Measurements from ENCODE around the gene CMIP.

- no peak for TF ChIP-seq CTCF (IDR thresholded peaks at IDR 0.05)
- no peak for TF ChIP-seq POLR2A (IDR thresholded peaks at IDR 0.05)
Measured at GRCh38 chr16:81436386-81436785, 8.2 kb upstream of the CMIP start.

Measured in transverse colon (tissue), 3 donors.